ENCODE measurements around the gene TMEM154.

Gene TMEM154

DNA sequence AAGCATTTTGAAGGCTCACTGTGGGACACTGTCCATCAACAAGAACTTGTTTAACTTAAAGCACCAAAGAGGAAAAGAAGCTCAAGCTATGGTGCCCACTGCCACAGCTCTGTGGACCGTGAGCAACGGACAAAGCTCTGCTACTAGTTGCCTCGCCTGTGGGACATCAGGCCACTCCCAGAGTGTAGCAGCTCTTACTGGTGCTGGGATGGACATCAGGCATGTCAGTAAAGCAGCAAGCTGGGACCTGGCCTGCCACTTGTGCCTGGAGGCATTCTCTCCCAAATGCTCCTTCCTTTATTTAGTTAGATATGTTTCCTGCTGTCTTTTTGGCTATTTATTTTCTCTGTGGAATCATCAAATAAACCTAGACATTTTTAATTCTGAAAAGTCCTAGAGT, 46.7 kb downstream of the TMEM154 start:
- TF ChIP-seq, protein P1, sequence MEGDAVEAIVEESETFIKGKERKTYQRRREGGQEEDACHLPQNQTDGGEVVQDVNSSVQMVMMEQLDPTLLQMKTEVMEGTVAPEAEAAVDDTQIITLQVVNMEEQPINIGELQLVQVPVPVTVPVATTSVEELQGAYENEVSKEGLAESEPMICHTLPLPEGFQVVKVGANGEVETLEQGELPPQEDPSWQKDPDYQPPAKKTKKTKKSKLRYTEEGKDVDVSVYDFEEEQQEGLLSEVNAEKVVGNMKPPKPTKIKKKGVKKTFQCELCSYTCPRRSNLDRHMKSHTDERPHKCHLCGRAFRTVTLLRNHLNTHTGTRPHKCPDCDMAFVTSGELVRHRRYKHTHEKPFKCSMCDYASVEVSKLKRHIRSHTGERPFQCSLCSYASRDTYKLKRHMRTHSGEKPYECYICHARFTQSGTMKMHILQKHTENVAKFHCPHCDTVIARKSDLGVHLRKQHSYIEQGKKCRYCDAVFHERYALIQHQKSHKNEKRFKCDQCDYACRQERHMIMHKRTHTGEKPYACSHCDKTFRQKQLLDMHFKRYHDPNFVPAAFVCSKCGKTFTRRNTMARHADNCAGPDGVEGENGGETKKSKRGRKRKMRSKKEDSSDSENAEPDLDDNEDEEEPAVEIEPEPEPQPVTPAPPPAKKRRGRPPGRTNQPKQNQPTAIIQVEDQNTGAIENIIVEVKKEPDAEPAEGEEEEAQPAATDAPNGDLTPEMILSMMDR (IDR thresholded peaks at IDR 0.05; ENCODE audit: low read depth, low read length) = no peak
- no peak for DNase-seq (ENCODE audit: low read depth in 2 of 2)
- no peak overlapping the region for H3K4me3 ChIP-seq (replicated peaks in 1 of 2; ENCODE audit: low read depth in 2 of 2, low read length in 2 of 2)

DNA sequence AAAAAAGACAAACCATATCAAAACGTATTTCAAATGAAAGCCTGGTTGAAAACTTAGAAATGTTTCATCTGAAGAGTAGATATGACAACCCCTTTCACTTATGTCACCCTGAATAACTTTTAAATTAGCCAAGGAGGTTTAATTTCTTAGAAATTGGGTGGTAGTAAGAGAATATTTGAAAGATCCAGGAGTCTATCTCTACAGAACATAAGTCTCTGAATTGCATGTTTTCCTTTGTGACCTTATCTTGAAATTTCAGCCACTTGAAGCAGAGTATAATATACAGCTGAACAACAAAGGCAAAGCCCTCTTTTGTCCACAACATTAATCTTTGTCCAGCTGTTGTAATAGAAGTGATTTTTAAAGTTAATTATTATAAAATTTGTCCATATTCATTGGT, 49.5 kb downstream of the TMEM154 start:
- TF ChIP-seq, protein P1 (IDR thresholded peaks at IDR 0.05; ENCODE audit: low read depth, low read length) = no peak
- H3K4me3 ChIP-seq (replicated peaks in 1 of 2; ENCODE audit: low read depth in 2 of 2, low read length in 2 of 2) = no peak overlapping the region
- no peak for DNase-seq (ENCODE audit: low read depth in 2 of 2)

DNA sequence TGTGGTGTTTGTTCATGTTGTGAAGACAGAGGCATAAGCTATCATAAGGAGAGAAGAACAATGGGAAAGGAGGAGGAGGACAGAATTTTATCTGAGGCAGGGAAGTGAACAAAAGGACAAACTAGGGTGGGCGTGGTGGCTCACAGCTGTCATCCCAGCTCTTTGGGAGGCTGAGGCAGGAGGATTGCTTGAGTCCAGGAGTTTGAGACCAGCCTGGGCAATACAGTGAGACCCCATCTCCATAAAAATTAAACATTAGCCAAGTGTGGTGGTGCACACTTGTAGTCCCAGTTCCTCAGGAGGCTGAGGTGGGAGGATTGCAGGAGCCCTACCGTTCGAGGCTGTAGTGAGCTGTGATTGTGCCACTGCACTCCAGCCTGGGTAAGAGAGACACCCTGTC, 49.9 kb downstream of the TMEM154 start:
- no peak for DNase-seq (ENCODE audit: low read depth in 2 of 2)
- no peak overlapping the region for H3K4me3 ChIP-seq (replicated peaks in 1 of 2; ENCODE audit: low read depth in 2 of 2, low read length in 2 of 2)
- TF ChIP-seq, protein P1 (IDR thresholded peaks at IDR 0.05; ENCODE audit: low read depth, low read length) = no peak

DNA sequence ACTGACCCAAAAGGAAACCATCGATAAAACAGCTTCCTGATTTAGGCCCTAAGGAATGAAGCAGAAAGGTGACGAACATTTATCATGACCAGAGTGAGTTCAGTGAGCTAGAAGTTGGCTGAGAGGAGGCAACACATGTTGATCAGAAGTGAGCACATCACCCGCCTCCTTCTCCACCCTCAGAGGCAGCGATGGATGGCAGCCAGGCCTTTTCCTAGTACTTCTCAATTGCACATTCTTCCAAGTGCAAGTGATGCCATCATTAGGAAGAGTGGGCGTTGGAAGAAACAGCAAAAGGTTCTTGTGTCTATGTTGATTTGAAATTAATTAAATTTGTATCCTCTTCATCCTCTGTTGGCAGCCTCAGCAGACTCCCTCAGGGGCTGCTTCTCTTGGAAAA, 51.7 kb downstream of the TMEM154 start:
- TF ChIP-seq, protein P1 (IDR thresholded peaks at IDR 0.05; ENCODE audit: low read depth, low read length) = no peak
- H3K4me3 ChIP-seq (replicated peaks in 1 of 2; ENCODE audit: low read depth in 2 of 2, low read length in 2 of 2) = no peak overlapping the region
- peak in 1 of 2 donors; percentile 60 for DNase-seq (ENCODE audit: low read depth in 2 of 2)

DNA sequence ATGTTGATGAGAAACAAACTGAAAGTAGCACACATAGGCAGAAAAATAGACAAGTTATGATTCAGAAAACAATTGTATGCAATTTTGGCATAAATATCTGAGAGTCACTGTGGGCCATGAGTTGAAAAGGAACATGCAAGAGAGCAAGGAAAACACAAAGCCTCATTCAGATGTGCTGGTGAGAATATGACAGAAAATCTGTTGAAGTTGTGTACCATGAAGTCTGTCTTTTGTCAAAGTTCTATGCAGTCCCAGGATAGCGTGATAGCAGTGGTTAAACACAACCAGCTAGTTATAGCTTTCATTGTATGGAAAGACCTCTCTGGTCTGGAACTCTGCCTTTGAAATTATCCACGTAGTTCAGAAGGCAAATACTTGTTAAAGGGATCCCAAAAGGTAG, 53.0 kb downstream of the TMEM154 start:
- TF ChIP-seq, protein P1 (IDR thresholded peaks at IDR 0.05; ENCODE audit: low read depth, low read length) = no peak
- H3K4me3 ChIP-seq (replicated peaks in 1 of 2; ENCODE audit: low read depth in 2 of 2, low read length in 2 of 2) = no peak overlapping the region
- no peak for DNase-seq (ENCODE audit: low read depth in 2 of 2)

DNA sequence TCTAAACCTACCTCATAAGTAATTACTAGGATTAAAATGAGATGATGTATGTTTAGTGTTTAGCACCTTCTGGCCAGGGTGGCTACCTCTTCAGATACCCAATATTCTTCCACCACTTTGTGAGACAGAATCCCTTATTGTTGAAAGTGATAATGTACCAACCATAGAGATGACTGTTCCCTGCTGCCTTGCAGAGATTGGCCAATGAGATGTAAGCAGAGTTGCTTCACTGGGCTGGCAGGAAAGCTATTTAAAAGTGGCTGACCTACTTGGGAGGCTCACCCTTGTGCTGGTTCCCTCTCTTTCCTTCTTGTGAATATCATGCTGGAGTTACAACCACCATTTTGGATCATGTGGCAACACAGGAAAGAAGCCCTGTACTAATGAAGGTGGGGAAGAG, 58.9 kb downstream of the TMEM154 start:
- TF ChIP-seq, protein P1 (IDR thresholded peaks at IDR 0.05; ENCODE audit: low read depth, low read length) = no peak
- DNase-seq (ENCODE audit: low read depth in 2 of 2) = peak in 1 of 2 donors; percentile 18
- no peak overlapping the region for H3K4me3 ChIP-seq (replicated peaks in 1 of 2; ENCODE audit: low read depth in 2 of 2, low read length in 2 of 2)

DNA sequence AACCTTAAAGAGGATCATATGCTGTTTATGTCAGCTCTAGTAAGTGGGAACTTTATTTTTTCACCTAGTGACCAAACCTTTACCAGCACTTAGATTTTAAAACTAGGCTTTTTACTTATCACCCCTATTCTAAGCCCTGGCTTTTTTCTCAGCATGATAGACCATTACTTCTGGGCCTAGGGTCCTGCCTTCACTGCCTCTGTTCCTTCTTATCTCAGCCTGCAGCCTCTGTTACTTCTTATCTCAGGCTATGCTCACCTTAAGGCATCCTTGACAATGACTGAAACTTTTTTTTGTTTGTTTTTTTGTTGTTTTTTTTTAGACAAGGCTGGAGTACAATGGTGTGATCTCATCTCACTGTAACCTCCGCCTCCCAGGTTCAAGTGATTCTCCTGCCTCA, 59.6 kb downstream of the TMEM154 start:
- TF ChIP-seq, protein P1 (IDR thresholded peaks at IDR 0.05; ENCODE audit: low read depth, low read length) = no peak
- no peak overlapping the region for H3K4me3 ChIP-seq (replicated peaks in 1 of 2; ENCODE audit: low read depth in 2 of 2, low read length in 2 of 2)
- no peak for DNase-seq (ENCODE audit: low read depth in 2 of 2)
